ENCODE data around the gene IGDCC3. TPM values are rescaled to one million over a fixed set of nuclear protein-coding genes. Genes with fewer than 3 reads are reported as not detected.

Gene IGDCC3
- total and polyA plus RNA-seq, 2 of the 8 experiments (the other 6 are each of a cell fraction or from before 2014, with no cell fraction given), result 26.8 to 45.7 TPM

DNA sequence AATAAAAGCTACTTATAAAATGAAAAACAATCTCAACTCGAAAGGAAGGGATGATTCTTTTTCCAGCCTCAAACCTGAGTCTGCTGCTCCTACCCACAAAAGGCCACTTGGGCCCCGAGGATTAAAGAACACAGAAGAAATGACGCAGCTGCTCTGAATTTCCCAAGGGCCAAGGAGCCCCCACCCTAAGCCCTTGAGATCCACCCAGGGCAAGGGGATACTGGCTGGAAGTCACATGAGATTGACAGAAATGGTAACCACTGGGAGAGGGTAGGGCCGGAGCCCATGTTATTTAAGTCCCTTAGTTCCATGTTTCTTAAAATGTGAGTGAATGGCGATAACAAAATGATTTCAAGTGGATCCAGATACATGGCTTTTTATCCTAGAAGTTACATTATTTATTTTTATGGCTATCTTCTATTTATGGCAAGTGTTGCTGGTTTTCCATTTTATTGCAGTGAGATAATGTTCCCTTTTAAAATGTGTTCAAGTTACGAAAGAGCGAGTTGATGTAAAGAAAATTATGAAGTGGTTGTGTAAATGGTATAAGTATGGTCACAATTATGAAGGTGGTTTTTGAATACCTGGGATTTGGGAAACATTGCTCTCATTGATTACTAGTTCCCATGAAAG is 28.1 kb upstream of the IGDCC3 start (continued):
- TF ChIP-seq, protein P1, sequence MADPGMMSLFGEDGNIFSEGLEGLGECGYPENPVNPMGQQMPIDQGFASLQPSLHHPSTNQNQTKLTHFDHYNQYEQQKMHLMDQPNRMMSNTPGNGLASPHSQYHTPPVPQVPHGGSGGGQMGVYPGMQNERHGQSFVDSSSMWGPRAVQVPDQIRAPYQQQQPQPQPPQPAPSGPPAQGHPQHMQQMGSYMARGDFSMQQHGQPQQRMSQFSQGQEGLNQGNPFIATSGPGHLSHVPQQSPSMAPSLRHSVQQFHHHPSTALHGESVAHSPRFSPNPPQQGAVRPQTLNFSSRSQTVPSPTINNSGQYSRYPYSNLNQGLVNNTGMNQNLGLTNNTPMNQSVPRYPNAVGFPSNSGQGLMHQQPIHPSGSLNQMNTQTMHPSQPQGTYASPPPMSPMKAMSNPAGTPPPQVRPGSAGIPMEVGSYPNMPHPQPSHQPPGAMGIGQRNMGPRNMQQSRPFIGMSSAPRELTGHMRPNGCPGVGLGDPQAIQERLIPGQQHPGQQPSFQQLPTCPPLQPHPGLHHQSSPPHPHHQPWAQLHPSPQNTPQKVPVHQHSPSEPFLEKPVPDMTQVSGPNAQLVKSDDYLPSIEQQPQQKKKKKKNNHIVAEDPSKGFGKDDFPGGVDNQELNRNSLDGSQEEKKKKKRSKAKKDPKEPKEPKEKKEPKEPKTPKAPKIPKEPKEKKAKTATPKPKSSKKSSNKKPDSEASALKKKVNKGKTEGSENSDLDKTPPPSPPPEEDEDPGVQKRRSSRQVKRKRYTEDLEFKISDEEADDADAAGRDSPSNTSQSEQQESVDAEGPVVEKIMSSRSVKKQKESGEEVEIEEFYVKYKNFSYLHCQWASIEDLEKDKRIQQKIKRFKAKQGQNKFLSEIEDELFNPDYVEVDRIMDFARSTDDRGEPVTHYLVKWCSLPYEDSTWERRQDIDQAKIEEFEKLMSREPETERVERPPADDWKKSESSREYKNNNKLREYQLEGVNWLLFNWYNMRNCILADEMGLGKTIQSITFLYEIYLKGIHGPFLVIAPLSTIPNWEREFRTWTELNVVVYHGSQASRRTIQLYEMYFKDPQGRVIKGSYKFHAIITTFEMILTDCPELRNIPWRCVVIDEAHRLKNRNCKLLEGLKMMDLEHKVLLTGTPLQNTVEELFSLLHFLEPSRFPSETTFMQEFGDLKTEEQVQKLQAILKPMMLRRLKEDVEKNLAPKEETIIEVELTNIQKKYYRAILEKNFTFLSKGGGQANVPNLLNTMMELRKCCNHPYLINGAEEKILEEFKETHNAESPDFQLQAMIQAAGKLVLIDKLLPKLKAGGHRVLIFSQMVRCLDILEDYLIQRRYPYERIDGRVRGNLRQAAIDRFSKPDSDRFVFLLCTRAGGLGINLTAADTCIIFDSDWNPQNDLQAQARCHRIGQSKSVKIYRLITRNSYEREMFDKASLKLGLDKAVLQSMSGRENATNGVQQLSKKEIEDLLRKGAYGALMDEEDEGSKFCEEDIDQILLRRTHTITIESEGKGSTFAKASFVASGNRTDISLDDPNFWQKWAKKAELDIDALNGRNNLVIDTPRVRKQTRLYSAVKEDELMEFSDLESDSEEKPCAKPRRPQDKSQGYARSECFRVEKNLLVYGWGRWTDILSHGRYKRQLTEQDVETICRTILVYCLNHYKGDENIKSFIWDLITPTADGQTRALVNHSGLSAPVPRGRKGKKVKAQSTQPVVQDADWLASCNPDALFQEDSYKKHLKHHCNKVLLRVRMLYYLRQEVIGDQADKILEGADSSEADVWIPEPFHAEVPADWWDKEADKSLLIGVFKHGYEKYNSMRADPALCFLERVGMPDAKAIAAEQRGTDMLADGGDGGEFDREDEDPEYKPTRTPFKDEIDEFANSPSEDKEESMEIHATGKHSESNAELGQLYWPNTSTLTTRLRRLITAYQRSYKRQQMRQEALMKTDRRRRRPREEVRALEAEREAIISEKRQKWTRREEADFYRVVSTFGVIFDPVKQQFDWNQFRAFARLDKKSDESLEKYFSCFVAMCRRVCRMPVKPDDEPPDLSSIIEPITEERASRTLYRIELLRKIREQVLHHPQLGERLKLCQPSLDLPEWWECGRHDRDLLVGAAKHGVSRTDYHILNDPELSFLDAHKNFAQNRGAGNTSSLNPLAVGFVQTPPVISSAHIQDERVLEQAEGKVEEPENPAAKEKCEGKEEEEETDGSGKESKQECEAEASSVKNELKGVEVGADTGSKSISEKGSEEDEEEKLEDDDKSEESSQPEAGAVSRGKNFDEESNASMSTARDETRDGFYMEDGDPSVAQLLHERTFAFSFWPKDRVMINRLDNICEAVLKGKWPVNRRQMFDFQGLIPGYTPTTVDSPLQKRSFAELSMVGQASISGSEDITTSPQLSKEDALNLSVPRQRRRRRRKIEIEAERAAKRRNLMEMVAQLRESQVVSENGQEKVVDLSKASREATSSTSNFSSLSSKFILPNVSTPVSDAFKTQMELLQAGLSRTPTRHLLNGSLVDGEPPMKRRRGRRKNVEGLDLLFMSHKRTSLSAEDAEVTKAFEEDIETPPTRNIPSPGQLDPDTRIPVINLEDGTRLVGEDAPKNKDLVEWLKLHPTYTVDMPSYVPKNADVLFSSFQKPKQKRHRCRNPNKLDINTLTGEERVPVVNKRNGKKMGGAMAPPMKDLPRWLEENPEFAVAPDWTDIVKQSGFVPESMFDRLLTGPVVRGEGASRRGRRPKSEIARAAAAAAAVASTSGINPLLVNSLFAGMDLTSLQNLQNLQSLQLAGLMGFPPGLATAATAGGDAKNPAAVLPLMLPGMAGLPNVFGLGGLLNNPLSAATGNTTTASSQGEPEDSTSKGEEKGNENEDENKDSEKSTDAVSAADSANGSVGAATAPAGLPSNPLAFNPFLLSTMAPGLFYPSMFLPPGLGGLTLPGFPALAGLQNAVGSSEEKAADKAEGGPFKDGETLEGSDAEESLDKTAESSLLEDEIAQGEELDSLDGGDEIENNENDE (IDR thresholded peaks at IDR 0.05; ENCODE audit: insufficient replicate concordance, low read length), result no peak

Measured in H1 (cell line).